ENCODE data around the gene MAP3K5. TPM values are rescaled to one million over a fixed set of nuclear protein-coding genes. Genes with fewer than 3 reads are reported as not detected.

The MAP3K5 gene
- total RNA-seq, 8 experiments from 2014 or later, result 0.58 to 6.6 (median 1.2) TPM

DNA sequence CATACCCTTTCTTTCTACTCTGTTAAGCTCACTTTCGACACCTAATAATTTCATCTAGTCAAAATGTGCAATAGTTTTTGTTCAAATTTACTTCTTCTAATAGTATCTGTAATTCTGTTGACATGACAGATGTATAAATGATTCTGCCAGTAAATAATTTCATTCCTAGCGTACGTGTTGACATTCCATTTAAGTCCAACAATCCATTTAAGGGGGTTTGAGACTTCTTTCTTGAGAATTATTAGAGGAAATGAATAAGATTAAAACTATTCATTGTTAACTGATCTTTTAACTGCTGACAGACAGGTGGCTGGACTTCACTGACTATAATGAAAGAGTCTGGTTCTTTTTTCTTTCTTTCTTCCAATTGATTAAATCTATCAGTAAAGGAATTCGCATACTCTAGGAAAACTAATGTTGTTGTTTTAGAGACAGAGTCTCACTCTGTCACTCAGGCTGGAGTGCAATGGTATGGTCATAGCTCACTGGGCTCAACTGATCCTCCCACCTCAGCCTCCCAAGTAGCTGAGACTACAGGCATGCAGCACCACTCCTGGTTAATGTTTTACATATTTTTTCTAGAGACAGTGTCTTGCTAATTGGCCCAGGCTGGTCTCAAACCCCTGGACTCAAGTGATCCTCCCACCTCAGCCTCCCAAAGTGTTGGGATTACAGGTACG, 55.9 kb downstream of the MAP3K5 start:
- peak in 1 of 8 experiments; percentile 49 for ATAC-seq (replicated peaks in 6 of 8)
- in situ Hi-C loops (cut with MboI; ENCODE audit: low pct_unique_long_range_greater_than_20kb in 2 of 9, low sequenced_read_pairs in 9 of 9, unreplicated experiment in 9 of 9), result no loop called here

DNA sequence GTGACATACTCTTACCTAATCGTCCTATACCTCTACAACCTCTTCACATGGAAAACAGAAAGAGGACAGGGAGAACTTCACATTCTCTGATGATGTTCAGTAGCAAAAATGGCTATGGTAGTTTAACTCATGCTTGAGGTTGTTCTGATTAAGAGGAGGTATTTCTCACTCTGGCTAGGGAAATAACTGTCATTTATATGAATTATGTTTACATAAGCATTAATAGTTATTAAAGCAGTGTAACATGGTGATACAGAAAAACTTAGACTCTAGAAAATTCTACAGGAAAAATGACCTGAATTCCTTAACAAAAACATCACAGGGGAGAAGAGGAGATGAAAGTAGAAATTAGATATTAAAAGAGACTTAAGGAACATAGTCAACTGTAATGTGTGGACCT, 57.3 kb downstream of the MAP3K5 start:
- 29 to 100% (median 86%) methylated on average over 1 of the region's 1 CpG; no CpG with 5 or more reads in 3 of the 10 experiments for WGBS, 10 experiments
- ATAC-seq (replicated peaks in 6 of 8), result no peak
- Histone ChIP-seq H3K4me1 (replicated peaks in 1 of 2) (peaks cover 0 to 5% of the 10 kb centered on the region in 2 donors), H3K4me3 (no peak overlapping the region), H3K27ac (no peak overlapping the region)
- in situ Hi-C loops (cut with MboI; ENCODE audit: low pct_unique_long_range_greater_than_20kb in 2 of 9, low sequenced_read_pairs in 9 of 9, unreplicated experiment in 9 of 9), result no loop called here

More for the DNA sequence above, 55.9 kb downstream of the MAP3K5 start:
- Histone ChIP-seq H3K27ac (no peak overlapping the region), H3K4me3 (no peak overlapping the region), H3K4me1 (replicated peaks in 1 of 2) (peaks cover 0 to 5% of the 10 kb centered on the region in 2 donors)
- WGBS, 10 experiments, result 73 to 95% (median 85%) methylated on average over 3 to 5 of the region's 5 CpGs

DNA sequence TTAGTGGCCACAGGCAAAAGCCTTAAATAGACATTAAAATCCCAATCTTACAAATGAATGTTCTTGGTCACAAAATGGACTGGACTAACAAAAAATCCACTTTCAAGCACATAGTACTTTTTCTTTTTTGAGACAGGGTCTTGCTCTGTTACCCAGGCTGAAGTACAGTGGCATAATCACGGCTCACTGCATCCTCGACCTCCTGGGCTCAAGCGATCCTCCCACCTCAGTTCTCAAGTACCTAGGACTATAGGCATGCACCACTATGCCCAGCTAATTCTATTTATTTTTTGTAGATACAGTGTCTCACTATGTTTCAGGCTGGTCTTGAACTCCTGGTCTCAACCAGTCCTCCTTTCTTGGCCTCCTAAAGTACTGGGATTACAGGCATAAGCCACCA, 59.4 kb downstream of the MAP3K5 start:
- 33 to 100% (median 85%) methylated on average over 1 to 3 of the region's 3 CpGs; no CpG with 5 or more reads in 5 of the 10 experiments for WGBS, 10 experiments
- no peak for ATAC-seq (replicated peaks in 6 of 8)
- Histone ChIP-seq H3K4me1 (replicated peaks in 1 of 2) (no peaks in the 10 kb centered on the region), H3K27ac (no peak overlapping the region), H3K4me3 (no peak overlapping the region)
- in situ Hi-C loops (cut with MboI; ENCODE audit: low pct_unique_long_range_greater_than_20kb in 2 of 9, low sequenced_read_pairs in 9 of 9, unreplicated experiment in 9 of 9), result no loop called here

DNA sequence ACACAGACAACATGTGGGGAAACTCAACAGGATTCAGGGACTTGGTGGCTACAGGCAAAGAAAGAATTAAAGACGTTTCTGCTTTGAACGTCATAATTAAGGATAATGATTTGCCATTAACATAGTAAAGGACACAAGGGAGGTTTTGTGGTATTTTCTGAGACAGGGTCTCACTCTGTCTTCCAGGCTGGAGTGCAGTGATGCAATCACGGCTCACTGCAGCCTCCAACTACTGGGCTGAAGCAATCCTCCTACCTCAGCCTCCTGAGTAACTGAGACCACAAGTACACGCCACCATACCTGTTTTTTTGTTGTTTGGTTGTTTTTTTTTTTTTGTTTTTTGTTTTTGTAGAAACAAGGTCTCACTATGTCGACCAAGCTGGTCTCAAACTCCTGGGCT, 62.4 kb downstream of the MAP3K5 start:
- in situ Hi-C loops (cut with MboI; ENCODE audit: low pct_unique_long_range_greater_than_20kb in 2 of 9, low sequenced_read_pairs in 9 of 9, unreplicated experiment in 9 of 9), result no loop called here
- ATAC-seq (replicated peaks in 6 of 8), result no peak
- no peak overlapping the region for H3K4me3 ChIP-seq
- 0 to 100% (median 82%) methylated on average over 1 to 5 of the region's 5 CpGs for WGBS, 10 experiments
- H3K4me1 ChIP-seq (replicated peaks in 1 of 2), result no peaks in the 10 kb centered on the region
- H3K27ac ChIP-seq, result no peak overlapping the region

- Histone ChIP-seq H3K4me3 (no peak overlapping the region), H3K4me1 (replicated peaks in 1 of 2) (no peaks in the 10 kb centered on the region), H3K27ac (no peak overlapping the region)
- 80 to 100% (median 91%) methylated on average over 1 to 4 of the region's 4 CpGs; no CpG with 5 or more reads in 1 of the 10 experiments for WGBS, 10 experiments
- in situ Hi-C loops (cut with MboI; ENCODE audit: low pct_unique_long_range_greater_than_20kb in 2 of 9, low sequenced_read_pairs in 9 of 9, unreplicated experiment in 9 of 9), result no loop called here
- ATAC-seq (replicated peaks in 6 of 8), result no peak
These were observed 63.2 kb downstream of the MAP3K5 start for GRCh38 chr6:136728976-136729515.

GRCh38 chr6:136728033-136728939, 64.0 kb downstream of the MAP3K5 start:
- Histone ChIP-seq H3K4me1 (replicated peaks in 1 of 2) (no peaks in the 10 kb centered on the region), H3K4me3 (no peak overlapping the region), H3K27ac (no peak overlapping the region)
- no peak for ATAC-seq (replicated peaks in 6 of 8)
- 51 to 100% (median 91%) methylated on average over 1 to 2 of the region's 2 CpGs for WGBS, 10 experiments
- in situ Hi-C loops (cut with MboI; ENCODE audit: low pct_unique_long_range_greater_than_20kb in 2 of 9, low sequenced_read_pairs in 9 of 9, unreplicated experiment in 9 of 9), result no loop called here

DNA sequence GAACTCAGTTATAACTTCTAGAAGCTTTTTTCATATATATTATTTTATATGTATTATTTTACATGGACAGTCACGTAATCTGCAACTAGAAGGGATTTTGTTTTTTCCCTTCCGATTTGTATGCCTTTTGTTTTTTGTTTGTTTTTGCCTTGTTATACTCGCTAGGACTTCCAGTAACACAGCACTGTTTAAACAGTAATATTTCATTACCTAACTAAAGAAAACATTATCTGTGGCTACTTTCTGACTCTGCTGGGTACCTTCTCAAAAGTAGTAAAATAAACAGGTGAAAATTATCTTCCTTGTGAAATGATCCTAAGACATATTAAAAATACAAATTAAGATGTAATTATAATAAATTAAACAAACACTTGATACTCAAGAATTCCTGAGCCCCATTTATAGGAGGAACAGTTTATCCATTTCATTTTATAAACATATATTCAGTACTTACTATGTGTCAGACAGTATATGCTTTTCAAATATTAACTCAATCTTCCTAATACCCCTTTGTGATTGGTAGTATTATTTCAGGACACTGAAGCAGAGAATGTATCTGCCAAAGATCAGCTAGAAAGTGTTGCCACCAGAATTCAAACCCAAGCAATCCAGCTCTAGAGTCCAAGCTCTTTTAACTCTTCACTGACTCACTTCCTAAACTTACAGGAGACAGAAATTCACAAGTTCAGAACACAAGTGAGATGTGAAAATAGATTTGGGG, 65.3 kb downstream of the MAP3K5 start:
- Histone ChIP-seq H3K4me3 (no peak overlapping the region), H3K27ac (no peak overlapping the region), H3K4me1 (replicated peaks in 1 of 2) (no peaks in the 10 kb centered on the region)
- ATAC-seq (replicated peaks in 6 of 8), result no peak
- in situ Hi-C loops (cut with MboI; ENCODE audit: low pct_unique_long_range_greater_than_20kb in 2 of 9, low sequenced_read_pairs in 9 of 9, unreplicated experiment in 9 of 9), result no loop called here
- 83 to 96% (median 91%) methylated on average over 1 to 3 of the region's 3 CpGs for WGBS, 10 experiments

GRCh38 chr6:136725124-136725523, 67.2 kb downstream of the MAP3K5 start:
- no peak overlapping the region for H3K27ac ChIP-seq
- in situ Hi-C loops (cut with MboI; ENCODE audit: low pct_unique_long_range_greater_than_20kb in 2 of 9, low sequenced_read_pairs in 9 of 9, unreplicated experiment in 9 of 9), result no loop called here
- no peak for ATAC-seq (replicated peaks in 6 of 8)
- no peak overlapping the region for H3K4me3 ChIP-seq
- WGBS, 10 experiments, result 78 to 95% (median 90%) methylated on average over 3 to 4 of the region's 4 CpGs; no CpG with 5 or more reads in 1 of the 10 experiments
- H3K4me1 ChIP-seq (replicated peaks in 1 of 2), result no peaks in the 10 kb centered on the region

- in situ Hi-C loops (cut with MboI; ENCODE audit: low pct_unique_long_range_greater_than_20kb in 2 of 9, low sequenced_read_pairs in 9 of 9, unreplicated experiment in 9 of 9), result no loop called here
- no peak for ATAC-seq (replicated peaks in 6 of 8)
- 0 to 43% (median 18%) methylated on average over 1 of the region's 1 CpG; no CpG with 5 or more reads in 2 of the 10 experiments for WGBS, 10 experiments
- H3K27ac ChIP-seq, result no peak overlapping the region
- H3K4me1 ChIP-seq (replicated peaks in 1 of 2), result no peaks in the 10 kb centered on the region
- no peak overlapping the region for H3K4me3 ChIP-seq
These were observed 68.5 kb downstream of the MAP3K5 start for GRCh38 chr6:136723780-136724179.

GRCh38 chr6:136721467-136721866, 70.8 kb downstream of the MAP3K5 start:
- no peak for ATAC-seq (replicated peaks in 6 of 8)
- Histone ChIP-seq H3K4me3 (no peak overlapping the region), H3K27ac (no peak overlapping the region), H3K4me1 (replicated peaks in 1 of 2) (no peaks in the 10 kb centered on the region)
- in situ Hi-C loops (cut with MboI; ENCODE audit: low pct_unique_long_range_greater_than_20kb in 2 of 9, low sequenced_read_pairs in 9 of 9, unreplicated experiment in 9 of 9), result no loop called here
- 55 to 94% (median 73%) methylated on average over 3 to 4 of the region's 4 CpGs for WGBS, 10 experiments

GRCh38 chr6:136720045-136720770, 72.1 kb downstream of the MAP3K5 start:
- in situ Hi-C loops (cut with MboI; ENCODE audit: low pct_unique_long_range_greater_than_20kb in 2 of 9, low sequenced_read_pairs in 9 of 9, unreplicated experiment in 9 of 9), result no loop called here
- ATAC-seq (replicated peaks in 6 of 8), result no peak
- WGBS, 10 experiments, result 80 to 100% (median 95%) methylated on average over 1 to 13 of the region's 13 CpGs
- H3K27ac ChIP-seq, result no peak overlapping the region
- no peaks in the 10 kb centered on the region for H3K4me1 ChIP-seq (replicated peaks in 1 of 2)
- H3K4me3 ChIP-seq, result no peak overlapping the region

- Histone ChIP-seq H3K27ac (no peak overlapping the region), H3K4me3 (no peak overlapping the region), H3K4me1 (replicated peaks in 1 of 2) (no peaks in the 10 kb centered on the region)
- 33 to 94% (median 52%) methylated on average over 1 to 2 of the region's 2 CpGs; no CpG with 5 or more reads in 2 of the 10 experiments for WGBS, 10 experiments
- ATAC-seq (replicated peaks in 6 of 8), result peak in 3 of 8 experiments; percentile 24 to 68 (median 57)
- in situ Hi-C loops (cut with MboI; ENCODE audit: low pct_unique_long_range_greater_than_20kb in 2 of 9, low sequenced_read_pairs in 9 of 9, unreplicated experiment in 9 of 9), result no loop called here
These were observed 72.8 kb downstream of the MAP3K5 start for GRCh38 chr6:136719280-136720044.
